ENCODE measurements around the gene KRTAP3-2.

DNA sequence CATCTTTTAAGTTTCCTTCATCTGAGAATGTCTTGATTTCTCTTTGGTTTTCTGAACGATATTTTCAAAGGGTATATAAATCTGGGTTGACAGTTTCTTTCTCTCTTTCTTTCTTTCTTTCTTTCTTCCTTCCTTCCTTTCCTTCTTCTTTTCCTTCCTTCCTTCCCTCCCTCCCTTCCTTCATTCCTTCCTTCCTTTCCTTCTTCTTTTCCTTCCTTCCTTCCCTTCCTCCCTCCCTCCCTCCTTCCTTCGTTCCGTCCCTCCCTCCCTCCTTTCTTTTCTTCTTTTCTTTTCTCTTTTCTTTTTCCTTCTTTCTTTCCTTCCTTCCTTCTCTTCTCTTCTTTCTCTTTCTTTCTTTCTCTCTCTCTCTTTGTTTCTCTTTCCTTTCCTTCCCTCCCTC is 25.3 kb downstream of the KRTAP3-2 start:
- TF ChIP-seq EP300 (IDR thresholded peaks at IDR 0.05) = no peak
- TF ChIP-seq, protein P1, sequence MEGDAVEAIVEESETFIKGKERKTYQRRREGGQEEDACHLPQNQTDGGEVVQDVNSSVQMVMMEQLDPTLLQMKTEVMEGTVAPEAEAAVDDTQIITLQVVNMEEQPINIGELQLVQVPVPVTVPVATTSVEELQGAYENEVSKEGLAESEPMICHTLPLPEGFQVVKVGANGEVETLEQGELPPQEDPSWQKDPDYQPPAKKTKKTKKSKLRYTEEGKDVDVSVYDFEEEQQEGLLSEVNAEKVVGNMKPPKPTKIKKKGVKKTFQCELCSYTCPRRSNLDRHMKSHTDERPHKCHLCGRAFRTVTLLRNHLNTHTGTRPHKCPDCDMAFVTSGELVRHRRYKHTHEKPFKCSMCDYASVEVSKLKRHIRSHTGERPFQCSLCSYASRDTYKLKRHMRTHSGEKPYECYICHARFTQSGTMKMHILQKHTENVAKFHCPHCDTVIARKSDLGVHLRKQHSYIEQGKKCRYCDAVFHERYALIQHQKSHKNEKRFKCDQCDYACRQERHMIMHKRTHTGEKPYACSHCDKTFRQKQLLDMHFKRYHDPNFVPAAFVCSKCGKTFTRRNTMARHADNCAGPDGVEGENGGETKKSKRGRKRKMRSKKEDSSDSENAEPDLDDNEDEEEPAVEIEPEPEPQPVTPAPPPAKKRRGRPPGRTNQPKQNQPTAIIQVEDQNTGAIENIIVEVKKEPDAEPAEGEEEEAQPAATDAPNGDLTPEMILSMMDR (IDR thresholded peaks at IDR 0.05) = no peak
- no peak for TF ChIP-seq POLR2AphosphoS5 (IDR thresholded peaks at IDR 0.05)
- TF ChIP-seq POLR2A (IDR thresholded peaks at IDR 0.05) = no peak
